H1 (cell line): ENCODE measurements around the gene HADHB. TPM values are rescaled to one million over a fixed set of nuclear protein-coding genes. Genes with fewer than 3 reads are reported as not detected.

Experiments
- CTCF ChIA-PET: fragments of 300-600 bp; sonication (Branson Sonifier 250); formaldehyde crosslinking; loops from one replicate; lab custom pipeline; 2021; ENCODE audit not compliant: partially characterized antibody; lab: Charles Lee
- POLR2A ChIA-PET: fragments of 300-600 bp; sonication (Branson Sonifier 250); formaldehyde crosslinking; loops from one replicate; lab custom pipeline; 2021; ENCODE audit warnings: inconsistent platforms; ENCODE audit not compliant: partially characterized antibody; lab: Charles Lee
- DNase-seq, 2 experiments: peaks; one replicate each; pipeline versions ENCODE4 v3.0.0 to v3.0.0-alpha.2; 2010 to 2022; ENCODE audit warnings: low spot score in 2 of 2, low read depth in 1 of 2, mixed read lengths in 1 of 2
- FAIRE-seq: peaks from 2 replicates; lab custom pipeline; 2011; peaks lifted over from hg19 to GRCh38; lab: Jason Lieb, UNC
- H2AFZ ChIP-seq: 2 replicates; pipeline ENCODE4 v1.8.1; 2012; ENCODE audit warnings: low read length, inconsistent platforms
- H2AK5ac ChIP-seq: 2 replicates; pipeline ENCODE4 v1.6.1; 2013; ENCODE audit warnings: low read depth, low read length
- H2BK120ac ChIP-seq: replicated peaks from 2 replicates; pipeline ENCODE3; 2013; ENCODE audit warnings: low read depth, low read length, inconsistent platforms
- H2BK12ac ChIP-seq: 2 replicates; pipeline ENCODE4 v1.6.1; 2013; ENCODE audit warnings: low read depth, low read length
- H2BK15ac ChIP-seq: 2 replicates; pipeline ENCODE4 v1.6.1; 2013; ENCODE audit warnings: low read length
- H2BK20ac ChIP-seq: 2 replicates; pipeline ENCODE4 v1.6.1; 2013; ENCODE audit warnings: low read length
- H2BK5ac ChIP-seq: 2 replicates; pipeline ENCODE4 v1.6.1; 2013; ENCODE audit warnings: low read depth, low read length
- H3K14ac ChIP-seq: 2 replicates; pipeline ENCODE4 v1.6.1; 2013; ENCODE audit warnings: inconsistent platforms; ENCODE audit not compliant: insufficient read length
- H3K18ac ChIP-seq: 2 replicates; pipeline ENCODE4 v1.6.1; 2013; ENCODE audit warnings: low read length; ENCODE audit errors: extremely low read depth
- H3K23ac ChIP-seq: 2 replicates; pipeline ENCODE4 v1.6.1; 2013; ENCODE audit warnings: inconsistent platforms; ENCODE audit not compliant: insufficient read length
- H3K23me2 ChIP-seq: 2 replicates; pipeline ENCODE4 v1.6.1; 2013; ENCODE audit warnings: low read depth, low read length
- H3K27ac ChIP-seq: 2 replicates; pipeline ENCODE4 v1.6.1; 2011; ENCODE audit warnings: low read depth, low read length, inconsistent platforms
- H3K27me3 ChIP-seq, 4 experiments: replicated peaks in 1 of 4; 1 replicate in 1 of 4; 2 replicates in 3 of 4; pipeline versions ENCODE4 v1.6.1 to v1.8.1; 2011 to 2013; ENCODE audit warnings: low read length in 3 of 4, mild to moderate bottlenecking in 3 of 4, inconsistent platforms in 2 of 4, mixed read lengths in 2 of 4, moderate library complexity in 1 of 4; ENCODE audit not compliant: control insufficient read depth in 3 of 4, insufficient read depth in 3 of 4; ENCODE audit errors: extremely low read depth in 1 of 4
- H3K36me3 ChIP-seq, 4 experiments: 2 replicates each; pipeline versions ENCODE4 v1.6.1 to v1.8.1; 2011 to 2013; ENCODE audit warnings: mild to moderate bottlenecking in 4 of 4, low read length in 3 of 4, moderate library complexity in 2 of 4, control low read depth in 1 of 4, inconsistent platforms in 1 of 4; ENCODE audit not compliant: insufficient read depth in 4 of 4, control insufficient read depth in 2 of 4
- H3K4ac ChIP-seq: replicated peaks from 2 replicates; pipeline ENCODE3; 2013; ENCODE audit warnings: low read length, low read depth, mixed read lengths, inconsistent platforms; ENCODE audit not compliant: insufficient read length
- H3K4me1 ChIP-seq, 4 experiments: replicated peaks in 1 of 4; 1 replicate in 1 of 4; 2 replicates in 3 of 4; pipeline versions ENCODE4 v1.6.1 to v1.8.1; 2011 to 2013; ENCODE audit warnings: low read length in 3 of 4, inconsistent platforms in 2 of 4, mixed read lengths in 1 of 4; ENCODE audit not compliant: insufficient read depth in 4 of 4, control insufficient read depth in 3 of 4
- H3K4me2 ChIP-seq, 2 experiments: 2 replicates each; pipeline versions ENCODE4 v1.6.1 to v1.8.1; 2011 to 2013; ENCODE audit warnings: low read depth in 2 of 2, low read length in 2 of 2, control low read depth in 1 of 2, inconsistent platforms in 1 of 2, mild to moderate bottlenecking in 1 of 2; ENCODE audit not compliant: insufficient read depth in 1 of 2
- H3K4me3 ChIP-seq, 4 experiments: fragments of 200-600, 300-600 bp in 1 of 4; sonication (generic), shearing (Covaris generic), sonication (Bioruptor Twin) in 1 of 4; 2 replicates each; pipeline versions ENCODE4 v1.5.1 to v1.8.1; 2011 to 2016; ENCODE audit warnings: low read length in 4 of 4, low read depth in 3 of 4, control low read depth in 2 of 4, inconsistent platforms in 2 of 4, mild to moderate bottlenecking in 2 of 4, mixed read lengths in 1 of 4, moderate library complexity in 1 of 4; ENCODE audit not compliant: insufficient read depth in 2 of 4; ENCODE audit errors: extremely low read depth in 1 of 4
- H3K56ac ChIP-seq: replicated peaks from 2 replicates; pipeline ENCODE3; 2013; ENCODE audit warnings: low read depth, mild to moderate bottlenecking, mixed read lengths, low read length, inconsistent platforms; ENCODE audit not compliant: insufficient read length
- H3K79me1 ChIP-seq: 2 replicates; pipeline ENCODE4 v1.6.1; 2013; ENCODE audit warnings: low read depth, low read length, control low read depth
- H3K79me2 ChIP-seq, 2 experiments: 2 replicates each; pipeline versions ENCODE4 v1.6.1 to v1.8.1; 2012 to 2013; ENCODE audit warnings: low read length in 2 of 2, mild to moderate bottlenecking in 2 of 2, inconsistent platforms in 1 of 2; ENCODE audit not compliant: insufficient read depth in 2 of 2, control insufficient read depth in 1 of 2
- H3K9ac ChIP-seq, 4 experiments: replicated peaks in 1 of 4; 1 replicate in 1 of 4; 2 replicates in 3 of 4; pipeline versions ENCODE4 v1.6.1 to v1.8.1; 2011 to 2013; ENCODE audit warnings: low read depth in 3 of 4, low read length in 3 of 4, control low read depth in 2 of 4, mild to moderate bottlenecking in 2 of 4, moderate library complexity in 2 of 4, inconsistent platforms in 1 of 4; ENCODE audit errors: extremely low read depth in 1 of 4
- H3K9me3 ChIP-seq, 2 experiments: 2 replicates each; pipeline versions ENCODE4 v1.6.1 to v1.8.1; 2012 to 2013; ENCODE audit warnings: mild to moderate bottlenecking in 2 of 2, moderate library complexity in 2 of 2, control low read depth in 1 of 2, inconsistent platforms in 1 of 2, low read depth in 1 of 2, low read length in 1 of 2, mixed read lengths in 1 of 2; ENCODE audit not compliant: insufficient read depth in 2 of 2
- H4K20me1 ChIP-seq, 2 experiments: replicated peaks in 1 of 2; 2 replicates each; pipeline versions ENCODE3 to v1.8.1; 2011 to 2013; ENCODE audit warnings: inconsistent platforms in 2 of 2, low read length in 2 of 2, mild to moderate bottlenecking in 1 of 2; ENCODE audit not compliant: insufficient read depth in 2 of 2, control insufficient read depth in 1 of 2
- H4K5ac ChIP-seq: 2 replicates; pipeline ENCODE4 v1.6.1; 2013; ENCODE audit warnings: low read length, low read depth, mixed read lengths, inconsistent platforms; ENCODE audit not compliant: insufficient read length
- H4K8ac ChIP-seq: 2 replicates; pipeline ENCODE4 v1.8.0; 2013; ENCODE audit warnings: mild to moderate bottlenecking, moderate library complexity, low read length, inconsistent platforms; ENCODE audit not compliant: insufficient read depth; ENCODE audit errors: extremely low read depth
- H4K91ac ChIP-seq: replicated peaks from 2 replicates; pipeline ENCODE3; 2013; ENCODE audit warnings: low read length, mixed read lengths, inconsistent platforms; ENCODE audit not compliant: insufficient read length
- CBX8 ChIP-seq: fragments of 300-800, 300-1000 bp; sonication (generic); IDR thresholded peaks from 2 replicates; pipeline ENCODE4 v1.7.1; 2016; ENCODE audit warnings: low read depth, low read length, borderline replicate concordance
- FOSL1 ChIP-seq: IDR thresholded peaks from 2 replicates; pipeline ENCODE4 v1.6.1; 2011; ENCODE audit warnings: mild to moderate bottlenecking, low read depth, low read length, moderate library complexity; ENCODE audit not compliant: insufficient read depth
- HDAC2 ChIP-seq, 2 experiments: fragments of 300-600 bp in 1 of 2; sonication (generic) in 1 of 2; IDR thresholded peaks; 2 replicates each; pipeline ENCODE4 v1.6.1; 2011 to 2012; ENCODE audit warnings: low read depth in 2 of 2, low read length in 2 of 2, mild to moderate bottlenecking in 2 of 2, moderate library complexity in 2 of 2, borderline replicate concordance in 1 of 2, inconsistent platforms in 1 of 2
- KDM1A ChIP-seq: fragments of 200-600, 300-600 bp; sonication (generic); IDR thresholded peaks from 2 replicates; pipeline ENCODE4 v1.7.1; 2016; ENCODE audit warnings: mild to moderate bottlenecking, low read length, borderline replicate concordance
- KDM4A ChIP-seq: IDR thresholded peaks from one replicate; pipeline ENCODE4 v1.7.1; 2012; ENCODE audit warnings: low read depth, mild to moderate bottlenecking, moderate library complexity, low read length, inconsistent platforms; ENCODE audit not compliant: severe bottlenecking
- NANOG ChIP-seq: IDR thresholded peaks from 2 replicates; pipeline ENCODE4 v1.6.1; 2011; ENCODE audit warnings: low read length, low read depth, mild to moderate bottlenecking, inconsistent platforms; ENCODE audit not compliant: insufficient read depth, poor library complexity, severe bottlenecking
- NRF1 ChIP-seq: IDR thresholded peaks from 2 replicates; pipeline ENCODE4 v1.6.1; 2011; ENCODE audit warnings: mild to moderate bottlenecking, low read depth, low read length, improper control_type of control experiment
- SRF ChIP-seq: IDR thresholded peaks from 2 replicates; pipeline ENCODE4 v1.6.1; 2011; ENCODE audit warnings: mild to moderate bottlenecking, low read depth, low read length, moderate library complexity
- TCF12 ChIP-seq: IDR thresholded peaks from 2 replicates; pipeline ENCODE4 v1.6.1; 2011; ENCODE audit warnings: low read depth, mild to moderate bottlenecking, low read length
- WGBS, 2 experiments: shearing (Covaris generic) in 1 of 2; methylation state at CpG; one replicate each; pipeline versions ENCODE4 v1.1.6 to v1.1.7; 2013 to 2015; ENCODE audit warnings: low lambda C conversion rate in 2 of 2, mixed read lengths in 2 of 2, inconsistent platforms in 1 of 2, low coverage in 1 of 2, missing lambda C conversion rate in 1 of 2; ENCODE audit not compliant: insufficient replicate concordance in 2 of 2, insufficient coverage in 1 of 2, insufficient read length in 1 of 2; ENCODE audit errors: extremely low coverage in 1 of 2, missing lambda C conversion rate in 1 of 2; 5-methylcytosine and 5-hydroxymethylcytosine counted together
- polyA plus RNA-seq, 7 experiments: library from polyadenylated mRNA; depleted of rRNA in 3 of 7; stranded (reverse) in 5 of 7; unstranded in 2 of 7; fragments of >200 nt in 5 of 7; fragments of 200-250 nt in 2 of 7; gene quantifications; 1 replicate in 5 of 7; 2 replicates in 1 of 7; 4 replicates in 1 of 7; pipeline versions ENCODE4 v1.2.1 to v1.2.3, GENCODE V29; 2011 to 2013; ENCODE audit warnings: missing spikeins in 2 of 7, mixed read lengths in 2 of 7
- total RNA-seq: library from RNA; stranded (reverse); fragmentation: NEBNext Ultra II Directional; extraction: Animal tissue kit (Norgen Biotek cat#: 25700); gene quantifications from 2 replicates; pipeline ENCODE4 v1.2.1, GENCODE V29; 2021
- TF ChIP-seq, protein P1 (sequence below), 3 experiments: IDR thresholded peaks; 1 replicate in 2 of 3; 2 replicates in 1 of 3; pipeline versions ENCODE4 v1.5.1 to v1.6.1; 2011; ENCODE audit warnings: low read length in 3 of 3, mild to moderate bottlenecking in 3 of 3, inconsistent platforms in 2 of 3, low read depth in 1 of 3, moderate library complexity in 1 of 3; ENCODE audit not compliant: insufficient read depth in 1 of 3; ENCODE audit errors: control extremely low read depth in 1 of 3

Gene HADHB
- total and polyA plus RNA-seq, 2 of the 8 experiments (the other 6 are each of a cell fraction or from before 2014, with no cell fraction given): 47.7 to 52.3 TPM

DNA sequence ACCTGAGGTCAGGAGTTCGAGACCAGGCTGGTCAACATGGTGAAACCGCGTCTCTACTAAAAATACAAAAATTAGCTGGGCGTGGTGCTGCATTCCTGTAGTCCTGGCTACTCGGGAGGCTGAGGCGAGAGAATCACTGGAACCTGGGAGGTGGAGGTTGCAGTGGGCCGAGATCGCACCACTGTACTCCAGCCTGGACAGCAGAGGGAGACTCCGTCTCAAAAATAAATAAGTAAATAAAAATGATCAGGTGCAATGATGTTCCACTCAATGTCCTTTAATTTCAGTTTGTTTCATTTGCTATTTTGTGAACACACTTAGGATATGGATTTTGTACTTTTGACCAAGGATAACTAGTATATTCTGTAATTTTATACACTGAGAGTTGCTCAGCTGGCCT, 9.7 kb upstream of the HADHB start:
- POLR2A ChIA-PET: interaction anchor here (1.9 kb wide), 1 partner anchor 9 kb away, joined by 5 read pairs; the partner anchor contains the start of genes HADHA and HADHB
- Histone ChIP-seq H3K27ac (no peak overlapping the region), H3K27me3 (no peaks in the 10 kb centered on the region), H2BK15ac (no peak overlapping the region), H4K20me1 (peaks cover 0 to 1% of the 10 kb centered on the region in 2 experiments), H2BK5ac (no peak overlapping the region), H3K4me2 (no peak overlapping the region), H3K79me2 (peaks cover 0 to 11% of the 10 kb centered on the region in 2 experiments; a peak in 2 of 4 replicates), H3K36me3 (peaks cover 16 to 79% (median 51%) of the 10 kb centered on the region in 4 experiments), H3K79me1 (no peaks in the 10 kb centered on the region), H4K91ac (no peak overlapping the region), H3K18ac (no peak overlapping the region), H3K14ac (no peak overlapping the region), H3K23ac (no peak overlapping the region), H3K4ac (no peak overlapping the region), H3K4me1 (no peaks in the 10 kb centered on the region), H2BK20ac (no peak overlapping the region), H2AFZ (no peak overlapping the region), H3K23me2 (no peaks in the 10 kb centered on the region), H2BK12ac (no peak overlapping the region), H4K8ac (no peak overlapping the region), H3K56ac (no peak overlapping the region), H2AK5ac (no peak overlapping the region), H2BK120ac (no peak overlapping the region), H3K9me3 (no peaks in the 10 kb centered on the region), H3K9ac (no peak overlapping the region), H4K5ac (no peak overlapping the region), H3K4me3 (no peak overlapping the region)
- CTCF ChIA-PET: interaction anchor here (0.7 to 3.7 kb wide), 15 partner anchors 10 to 240 kb away, joined by 3 to 17 read pairs (median 6); partner anchors contain the start of genes HADHA and HADHB
- DNase-seq (no peak), FAIRE-seq (no peak)
- 91% methylated on average over 9 of the region's 9 CpGs; no CpG with 5 or more reads in 1 of the 2 experiments for WGBS, 2 experiments
- no peak for TF ChIP-seq CBX8
- no peak for TF ChIP-seq HDAC2 (IDR thresholded peaks at IDR 0.05; ENCODE audit: borderline replicate concordance in 1 of 2, low read depth in 2 of 2, low read length in 2 of 2)
- no peak for TF ChIP-seq SRF
- TF ChIP-seq TCF12: no peak
- TF ChIP-seq KDM1A: no peak
- no peak for TF ChIP-seq KDM4A
- no peak for TF ChIP-seq NRF1
- no peak for TF ChIP-seq NANOG
- no peak for TF ChIP-seq FOSL1
- TF ChIP-seq, protein P1, sequence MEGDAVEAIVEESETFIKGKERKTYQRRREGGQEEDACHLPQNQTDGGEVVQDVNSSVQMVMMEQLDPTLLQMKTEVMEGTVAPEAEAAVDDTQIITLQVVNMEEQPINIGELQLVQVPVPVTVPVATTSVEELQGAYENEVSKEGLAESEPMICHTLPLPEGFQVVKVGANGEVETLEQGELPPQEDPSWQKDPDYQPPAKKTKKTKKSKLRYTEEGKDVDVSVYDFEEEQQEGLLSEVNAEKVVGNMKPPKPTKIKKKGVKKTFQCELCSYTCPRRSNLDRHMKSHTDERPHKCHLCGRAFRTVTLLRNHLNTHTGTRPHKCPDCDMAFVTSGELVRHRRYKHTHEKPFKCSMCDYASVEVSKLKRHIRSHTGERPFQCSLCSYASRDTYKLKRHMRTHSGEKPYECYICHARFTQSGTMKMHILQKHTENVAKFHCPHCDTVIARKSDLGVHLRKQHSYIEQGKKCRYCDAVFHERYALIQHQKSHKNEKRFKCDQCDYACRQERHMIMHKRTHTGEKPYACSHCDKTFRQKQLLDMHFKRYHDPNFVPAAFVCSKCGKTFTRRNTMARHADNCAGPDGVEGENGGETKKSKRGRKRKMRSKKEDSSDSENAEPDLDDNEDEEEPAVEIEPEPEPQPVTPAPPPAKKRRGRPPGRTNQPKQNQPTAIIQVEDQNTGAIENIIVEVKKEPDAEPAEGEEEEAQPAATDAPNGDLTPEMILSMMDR (IDR thresholded peaks at IDR 0.05; ENCODE audit: control extremely low read depth in 1 of 3, insufficient read depth in 1 of 3, low read depth in 1 of 3, low read length in 3 of 3): peak in 2 of 3 experiments; percentile 22; a peak in 2 of 4 replicates
